T-cell (primary cell): ENCODE measurements around the gene MUC4. TPM values are rescaled to one million over a fixed set of nuclear protein-coding genes. Genes with fewer than 3 reads are reported as not detected.

ENCODE experiments used
- ATAC-seq, 4 experiments: fragments of 200-7000 bp in 3 of 4; fragments of 150-1000 bp in 1 of 4; cut with Tn5 transposase; replicated peaks in 1 of 4; 1 replicate in 3 of 4; 2 replicates in 1 of 4; pipeline ENCODE4 v1.10.0; 2021; ENCODE audit warnings: moderate library complexity in 3 of 4, mild to moderate bottlenecking in 2 of 4, moderate number of reproducible peaks in 1 of 4
- CTCF ChIA-PET, 2 donors: fragments of 300-600 bp; sonication (Branson Sonifier 250); formaldehyde crosslinking; loops; one replicate each; lab custom pipeline; 2022; ENCODE audit warnings: antibody characterized with exemption in 2 of 2; lab: Charles Lee
- POLR2A ChIA-PET, 2 donors: fragments of 300-600 bp; sonication (Branson Sonifier 250); formaldehyde crosslinking; loops; one replicate each; lab custom pipeline; 2022; ENCODE audit warnings: antibody characterized with exemption in 2 of 2; lab: Charles Lee
- DNase-seq, 35 experiments: peaks; one replicate each; pipeline versions ENCODE4 v3.0.0 to v3.0.0-alpha.2; 2013 to 2023
- H3K27ac ChIP-seq: one replicate; pipeline ENCODE4 v1.5.1; 2013; ENCODE audit warnings: low read length
- H3K27me3 ChIP-seq, 2 experiments: replicated peaks in 1 of 2; 1 replicate in 1 of 2; 2 replicates in 1 of 2; pipeline versions ENCODE4 v1.6.1 to v1.7.0; 2013; ENCODE audit warnings: low read length in 1 of 2, mixed read lengths in 1 of 2; ENCODE audit not compliant: control insufficient read depth in 2 of 2, insufficient read depth in 2 of 2; ENCODE audit errors: extremely low read depth in 1 of 2
- H3K36me3 ChIP-seq, 2 donors: 1 replicate in 1 of 2; 2 replicates in 1 of 2; pipeline versions ENCODE4 v1.6.1 to v1.7.0; 2013; ENCODE audit warnings: low read length in 1 of 2; ENCODE audit not compliant: control insufficient read depth in 2 of 2, insufficient read depth in 1 of 2; ENCODE audit errors: extremely low read depth in 1 of 2
- H3K4me1 ChIP-seq, 2 experiments: 1 replicate in 1 of 2; 2 replicates in 1 of 2; pipeline versions ENCODE4 v1.6.1 to v1.7.0; 2013; ENCODE audit warnings: low read length in 2 of 2, mixed read lengths in 1 of 2; ENCODE audit not compliant: insufficient read depth in 2 of 2, control insufficient read depth in 1 of 2; ENCODE audit errors: extremely low read depth in 1 of 2
- H3K4me3 ChIP-seq, 2 donors: 1 replicate in 1 of 2; 2 replicates in 1 of 2; pipeline versions ENCODE4 v1.5.1 to v1.7.0; 2013; ENCODE audit warnings: mild to moderate bottlenecking in 2 of 2, low read length in 1 of 2, moderate library complexity in 1 of 2; ENCODE audit not compliant: control insufficient read depth in 1 of 2; ENCODE audit errors: extremely low read depth in 1 of 2
- H3K9me3 ChIP-seq: 2 replicates; pipeline ENCODE4 v1.7.0; 2013
- H3K27ac Mint-ChIP-seq, 2 donors: one replicate each; pipeline ENCODE4 v1.8.0; 2020 to 2021; ENCODE audit warnings: mild to moderate bottlenecking in 2 of 2, mixed read lengths in 2 of 2
- H3K27me3 Mint-ChIP-seq, 2 donors: one replicate each; pipeline ENCODE4 v1.8.0; 2021 to 2022; ENCODE audit warnings: mixed read lengths in 2 of 2
- H3K36me3 Mint-ChIP-seq: one replicate; pipeline ENCODE4 v1.8.0; 2021; ENCODE audit warnings: mixed read lengths
- H3K4me1 Mint-ChIP-seq, 3 donors: one replicate each; pipeline ENCODE4 v1.8.0; 2020 to 2022; ENCODE audit warnings: mixed read lengths in 3 of 3, mild to moderate bottlenecking in 1 of 3
- H3K4me3 Mint-ChIP-seq, 3 donors: one replicate each; pipeline ENCODE4 v1.8.0; 2020 to 2022; ENCODE audit warnings: mild to moderate bottlenecking in 3 of 3, mixed read lengths in 3 of 3, moderate library complexity in 3 of 3
- H3K9me3 Mint-ChIP-seq, 3 donors: one replicate each; pipeline ENCODE4 v1.8.0; 2020 to 2022; ENCODE audit warnings: mixed read lengths in 3 of 3
- WGBS: methylation state at CpG from one replicate; pipeline ENCODE4 v1.1.5; 2013; ENCODE audit warnings: missing lambda C conversion rate; ENCODE audit not compliant: insufficient coverage; 5-methylcytosine and 5-hydroxymethylcytosine counted together
- total RNA-seq, 35 experiments: library from RNA in 6 of 35; stranded (reverse) in 6 of 35; fragments of 120-200 nt in 1 of 35; gene quantifications; one replicate each; pipeline versions ENCODE4 v1.2.1 to v1.2.4 and lab custom pipeline; 2013 to 2026

The MUC4 gene, protein sequence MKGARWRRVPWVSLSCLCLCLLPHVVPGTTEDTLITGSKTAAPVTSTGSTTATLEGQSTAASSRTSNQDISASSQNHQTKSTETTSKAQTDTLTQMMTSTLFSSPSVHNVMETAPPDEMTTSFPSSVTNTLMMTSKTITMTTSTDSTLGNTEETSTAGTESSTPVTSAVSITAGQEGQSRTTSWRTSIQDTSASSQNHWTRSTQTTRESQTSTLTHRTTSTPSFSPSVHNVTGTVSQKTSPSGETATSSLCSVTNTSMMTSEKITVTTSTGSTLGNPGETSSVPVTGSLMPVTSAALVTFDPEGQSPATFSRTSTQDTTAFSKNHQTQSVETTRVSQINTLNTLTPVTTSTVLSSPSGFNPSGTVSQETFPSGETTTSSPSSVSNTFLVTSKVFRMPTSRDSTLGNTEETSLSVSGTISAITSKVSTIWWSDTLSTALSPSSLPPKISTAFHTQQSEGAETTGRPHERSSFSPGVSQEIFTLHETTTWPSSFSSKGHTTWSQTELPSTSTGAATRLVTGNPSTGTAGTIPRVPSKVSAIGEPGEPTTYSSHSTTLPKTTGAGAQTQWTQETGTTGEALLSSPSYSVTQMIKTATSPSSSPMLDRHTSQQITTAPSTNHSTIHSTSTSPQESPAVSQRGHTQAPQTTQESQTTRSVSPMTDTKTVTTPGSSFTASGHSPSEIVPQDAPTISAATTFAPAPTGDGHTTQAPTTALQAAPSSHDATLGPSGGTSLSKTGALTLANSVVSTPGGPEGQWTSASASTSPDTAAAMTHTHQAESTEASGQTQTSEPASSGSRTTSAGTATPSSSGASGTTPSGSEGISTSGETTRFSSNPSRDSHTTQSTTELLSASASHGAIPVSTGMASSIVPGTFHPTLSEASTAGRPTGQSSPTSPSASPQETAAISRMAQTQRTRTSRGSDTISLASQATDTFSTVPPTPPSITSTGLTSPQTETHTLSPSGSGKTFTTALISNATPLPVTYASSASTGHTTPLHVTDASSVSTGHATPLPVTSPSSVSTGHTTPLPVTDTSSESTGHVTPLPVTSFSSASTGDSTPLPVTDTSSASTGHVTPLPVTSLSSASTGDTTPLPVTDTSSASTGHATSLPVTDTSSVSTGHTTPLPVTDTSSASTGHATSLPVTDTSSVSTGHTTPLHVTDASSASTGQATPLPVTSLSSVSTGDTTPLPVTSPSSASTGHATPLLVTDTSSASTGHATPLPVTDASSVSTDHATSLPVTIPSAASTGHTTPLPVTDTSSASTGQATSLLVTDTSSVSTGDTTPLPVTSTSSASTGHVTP (N-terminal part only)
- total RNA-seq (under 1 TPM in 4 of 5 donors, not detected in 1; 0.03 to 0.16 (median 0.05) TPM), total RNA-seq (lab: John Stamatoyannopoulos, UW) (0 to 0.16 (median 0) reads per million in 29 experiments)
- not detected for total RNA-seq (2013)

DNA sequence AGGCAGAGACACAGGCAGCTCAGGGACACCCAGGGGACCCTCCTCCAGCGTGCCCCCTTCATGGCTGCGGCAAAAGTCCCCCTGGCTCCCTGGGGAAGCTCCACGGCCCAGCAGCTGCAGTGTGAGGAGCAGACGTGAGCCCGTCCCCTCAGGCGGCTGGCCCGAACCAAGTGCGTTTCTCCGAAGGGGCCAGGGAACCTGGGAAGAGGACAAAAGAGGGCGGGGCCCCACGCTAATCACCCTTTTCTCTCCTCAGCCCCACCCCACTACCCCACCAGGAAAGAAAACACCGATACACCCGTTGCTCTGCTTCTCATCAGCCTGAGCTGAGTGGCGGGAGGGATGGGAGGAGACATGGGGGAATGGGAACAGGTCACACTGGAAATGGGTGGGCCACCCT, at the start of gene MUC4:
TSS of gene MUC4 (minus strand) at position 174 of the 400 bp plus-strand sequence. CDS start at position 62, 112 bp downstream.
- no peak for DNase-seq
- Histone ChIP-seq H3K9me3 (no peaks in the 10 kb centered on the region), H3K4me1 (peaks cover 0 to 3% of the 10 kb centered on the region in 2 experiments), H3K36me3 (no peaks in the 10 kb centered on the region), H3K27me3 (peaks cover 0 to 27% of the 10 kb centered on the region in 2 experiments), H3K27ac (no peak within 1 kb of the TSS), H3K4me3 (no peak within 1 kb of the TSS)
- Mint-ChIP-seq H3K9me3 (no peaks in the 10 kb centered on the region), H3K4me3 (no peak within 1 kb of the TSS), H3K27ac (no peak within 1 kb of the TSS), H3K27me3 (peaks cover 0 to 11% of the 10 kb centered on the region in 2 donors), H3K36me3 (no peaks in the 10 kb centered on the region), H3K4me1 (peaks cover 0 to 3% (median 2%) of the 10 kb centered on the region in 3 donors)
- no peak for ATAC-seq
- 89% methylated on average over 7 of the region's 14 CpGs for WGBS
- ChIA-PET CTCF (no interaction called here), POLR2A (no interaction called here)

DNA sequence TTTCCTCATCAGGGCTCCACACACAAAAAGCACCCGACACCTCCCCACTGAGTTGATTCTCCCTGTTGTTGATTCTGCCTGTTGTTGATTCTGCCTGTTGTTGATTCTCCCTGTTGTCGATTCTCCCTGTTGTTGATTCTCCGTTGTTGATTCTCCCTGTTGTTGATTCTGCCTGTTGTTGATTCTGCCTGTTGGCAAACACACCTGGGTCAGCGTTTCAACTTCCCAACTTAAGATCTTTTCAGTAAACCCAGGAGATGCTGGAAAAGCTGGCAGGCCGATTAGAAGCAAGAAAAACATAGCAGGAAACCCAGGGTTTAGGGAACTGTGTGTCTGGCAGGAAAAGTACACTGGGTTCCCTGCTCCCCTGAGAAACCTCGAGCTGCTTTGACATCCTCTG, 48.7 kb upstream of the MUC4 start:
- H3K4me3 ChIP-seq, result no peak overlapping the region
- Mint-ChIP-seq H3K4me1 (peaks cover 4 to 7% (median 6%) of the 10 kb centered on the region in 3 donors), H3K36me3 (peaks cover 2% of the 10 kb centered on the region), H3K27ac (no peak overlapping the region), H3K9me3 (no peaks in the 10 kb centered on the region), H3K4me3 (peak overlapping the region in 1 of 3 donors; percentile 58), H3K27me3 (peaks cover 0 to 1% of the 10 kb centered on the region in 2 donors)
- ChIA-PET CTCF (interaction anchor here (0.6 to 1.3 kb wide), 6 partner anchors 34 to 59 kb away, joined by 3 to 4 read pairs (median 4); no protein-coding TSS in a partner anchor), POLR2A (no interaction called here)
- no peak overlapping the region for H3K27ac ChIP-seq
- H3K9me3 ChIP-seq, result no peaks in the 10 kb centered on the region
- H3K4me1 ChIP-seq, result peaks cover 0 to 7% of the 10 kb centered on the region in 2 experiments
- peaks cover 0 to 4% of the 10 kb centered on the region in 2 donors for H3K36me3 ChIP-seq
- no peak for DNase-seq
- peaks cover 0 to 12% of the 10 kb centered on the region in 2 experiments for H3K27me3 ChIP-seq
- WGBS, result no CpG with 5 or more reads among the region's 6 CpGs
- ATAC-seq, result no peak

DNA sequence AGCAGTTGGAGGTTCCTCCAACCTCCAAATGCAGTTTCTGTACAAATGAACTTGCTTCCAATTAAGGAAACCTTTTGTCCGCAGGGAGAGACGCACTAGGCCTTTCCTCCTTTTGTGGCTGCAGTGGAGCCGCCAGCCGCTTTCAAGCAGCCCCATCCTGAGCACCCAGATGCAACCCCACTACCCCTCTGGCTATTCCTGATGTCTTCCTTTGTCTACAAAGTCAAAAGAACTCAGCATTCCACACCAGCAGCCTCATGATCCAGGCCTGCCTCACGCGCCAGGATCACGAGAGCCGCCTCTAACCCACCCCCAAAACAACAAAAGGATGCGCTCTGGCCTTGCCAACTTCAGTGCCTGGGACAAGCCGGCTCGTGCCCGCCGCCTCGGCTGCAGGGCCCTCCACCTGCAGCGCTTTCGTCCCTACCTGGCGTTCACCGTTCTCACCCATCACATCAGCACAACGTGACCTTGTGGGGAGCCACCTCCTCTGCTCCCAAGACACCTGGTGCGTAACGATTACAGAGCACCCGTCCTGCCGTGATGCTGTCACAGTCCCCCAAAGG, 48.2 kb upstream of the MUC4 start:
- no peak overlapping the region for H3K27ac Mint-ChIP-seq
- Histone ChIP-seq H3K9me3 (no peaks in the 10 kb centered on the region), H3K27me3 (peaks cover 0 to 12% of the 10 kb centered on the region in 2 experiments), H3K36me3 (peaks cover 0 to 3% of the 10 kb centered on the region in 2 donors), H3K4me1 (peaks cover 0 to 7% of the 10 kb centered on the region in 2 experiments), H3K4me3 (peak overlapping the region in 1 of 2 donors; percentile 56), H3K27ac (no peak overlapping the region)
- 92% methylated on average over 22 of the region's 23 CpGs for WGBS
- H3K27me3 Mint-ChIP-seq, result peaks cover 0 to 1% of the 10 kb centered on the region in 2 donors
- no peaks in the 10 kb centered on the region for H3K9me3 Mint-ChIP-seq
- H3K36me3 Mint-ChIP-seq, result no peaks in the 10 kb centered on the region
- ChIA-PET CTCF (interaction anchor here (0.7 to 1.4 kb wide), 9 partner anchors 9 to 581 kb away, joined by 3 to 17 read pairs (median 4); no protein-coding TSS in a partner anchor), POLR2A (no interaction called here)
- ATAC-seq (no peak), DNase-seq (no peak)
- peaks cover 4 to 7% (median 6%) of the 10 kb centered on the region in 3 donors for H3K4me1 Mint-ChIP-seq
- peak overlapping the region in 2 of 3 donors; percentile 9 to 58 for H3K4me3 Mint-ChIP-seq

DNA sequence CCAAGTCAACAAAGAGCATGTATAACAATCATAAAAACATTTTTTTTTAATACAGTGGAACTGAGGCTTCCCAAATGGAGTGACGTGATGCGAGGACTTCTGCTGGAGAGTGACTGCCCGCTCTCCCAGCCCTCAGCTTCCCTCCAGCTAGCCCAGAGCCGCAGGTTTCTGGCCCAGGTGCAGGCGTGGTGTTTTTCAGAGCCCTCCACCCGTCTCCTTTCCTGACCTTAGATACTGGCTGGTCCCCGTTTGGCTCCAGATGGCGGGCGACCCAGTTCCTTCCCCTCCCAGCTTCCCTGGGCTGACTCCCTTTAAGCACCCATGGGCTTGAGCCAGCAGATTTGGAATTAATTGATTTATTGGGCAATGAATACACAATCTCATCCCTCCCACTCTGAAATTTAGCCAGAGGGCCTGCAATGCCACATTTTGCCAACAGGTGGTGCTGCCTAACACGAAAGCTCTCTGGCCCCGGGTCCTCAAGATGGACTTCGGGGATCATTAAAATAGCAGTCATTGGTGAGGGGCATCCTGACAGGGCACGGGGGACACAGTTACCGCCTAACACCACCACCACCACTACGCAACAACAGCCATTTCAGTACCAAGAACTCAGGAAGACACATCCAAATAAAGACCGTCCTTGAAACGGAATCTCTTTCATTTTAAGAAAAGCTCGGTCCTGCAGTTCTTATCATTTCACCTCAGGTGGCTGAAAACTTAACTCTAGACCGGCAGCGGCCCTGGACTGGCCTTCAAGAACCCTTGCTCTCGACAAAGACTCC, 47.5 kb upstream of the MUC4 start:
- Mint-ChIP-seq H3K36me3 (no peaks in the 10 kb centered on the region), H3K4me1 (peaks cover 4 to 7% (median 6%) of the 10 kb centered on the region in 3 donors), H3K27ac (no peak overlapping the region), H3K9me3 (no peaks in the 10 kb centered on the region), H3K4me3 (peak overlapping the region in 2 of 3 donors; percentile 58 to 62), H3K27me3 (peaks cover 0 to 1% of the 10 kb centered on the region in 2 donors)
- Histone ChIP-seq H3K27me3 (peaks cover 0 to 12% of the 10 kb centered on the region in 2 experiments), H3K4me1 (peaks cover 0 to 7% of the 10 kb centered on the region in 2 experiments), H3K27ac (no peak overlapping the region), H3K36me3 (peaks cover 0 to 3% of the 10 kb centered on the region in 2 donors), H3K9me3 (no peaks in the 10 kb centered on the region), H3K4me3 (peak overlapping the region in 1 of 2 donors; percentile 56)
- peak; percentile 57 to 71 (median 64) for ATAC-seq
- ChIA-PET POLR2A (interaction anchor here in 1 of 2 donors (0.5 kb wide), 1 partner anchor 258 kb away, joined by 3 read pairs; no protein-coding TSS in a partner anchor), CTCF (interaction anchor here (0.5 to 1.4 kb wide), 12 partner anchors 9 to 581 kb away, joined by 3 to 17 read pairs (median 4); no protein-coding TSS in a partner anchor)
- WGBS, result 14% methylated on average over 8 of the region's 21 CpGs
- DNase-seq, result peak; percentile 16 to 83 (median 62)

DNA sequence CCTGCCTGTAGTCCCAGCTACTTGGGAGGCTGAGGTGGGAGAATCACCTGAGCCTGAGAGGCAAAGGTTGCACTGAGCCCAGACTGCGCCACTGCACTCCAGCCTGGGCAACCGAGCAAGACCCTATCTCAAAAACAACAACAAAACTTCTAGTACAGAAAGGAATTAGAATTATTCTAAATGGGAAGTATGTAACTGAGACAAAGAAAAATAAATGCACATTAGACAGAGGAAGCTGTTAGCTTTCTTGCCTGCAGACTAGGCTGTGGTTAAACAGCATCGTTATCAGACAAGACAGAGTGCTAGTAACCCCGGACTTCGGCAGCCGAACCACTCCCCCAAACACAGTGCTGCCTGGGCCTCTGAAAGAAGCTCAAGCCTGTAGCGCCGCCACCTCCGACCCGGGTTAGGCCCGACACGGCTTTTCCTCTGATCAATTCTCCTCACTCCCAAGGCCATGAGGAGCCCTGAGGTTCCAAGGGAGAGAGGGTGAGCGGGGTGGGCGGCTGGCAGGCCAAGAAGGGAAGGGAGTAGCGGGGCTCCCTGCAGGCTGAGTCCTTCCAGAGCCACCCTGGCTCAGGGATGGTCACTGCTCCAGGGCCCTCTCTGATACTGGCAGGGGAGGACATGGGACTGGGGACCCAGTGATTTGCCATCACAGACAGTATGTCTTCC, 44.8 kb upstream of the MUC4 start:
- Histone ChIP-seq H3K4me3 (no peak overlapping the region), H3K27me3 (peaks cover 0 to 18% of the 10 kb centered on the region in 2 experiments), H3K36me3 (no peaks in the 10 kb centered on the region), H3K4me1 (peaks cover 0 to 7% of the 10 kb centered on the region in 2 experiments), H3K9me3 (no peaks in the 10 kb centered on the region), H3K27ac (no peak overlapping the region)
- no peaks in the 10 kb centered on the region for H3K36me3 Mint-ChIP-seq
- DNase-seq (no peak), ATAC-seq (no peak)
- CTCF ChIA-PET, result interaction anchor here (1.1 to 1.2 kb wide), 2 partner anchors 58 to 59 kb away, joined by 3 read pairs; no protein-coding TSS in a partner anchor
- POLR2A ChIA-PET, result no interaction called here
- 43% methylated on average over 7 of the region's 15 CpGs for WGBS
- H3K4me3 Mint-ChIP-seq, result no peak overlapping the region
- no peaks in the 10 kb centered on the region for H3K9me3 Mint-ChIP-seq
- peaks cover 4 to 6% (median 6%) of the 10 kb centered on the region in 3 donors for H3K4me1 Mint-ChIP-seq
- H3K27me3 Mint-ChIP-seq, result peaks cover 0 to 5% of the 10 kb centered on the region in 2 donors
- no peak overlapping the region for H3K27ac Mint-ChIP-seq
